GM19193 (cell line): Measurements from ENCODE around the gene TNPO3.

Experiments used
- POLR2A ChIP-seq: IDR thresholded peaks from 4 replicates; pipeline ENCODE4 v1.6.1; 2011; ENCODE audit not compliant: insufficient read depth, insufficient read length; ENCODE audit errors: extremely low read depth

The TNPO3 gene

DNA sequence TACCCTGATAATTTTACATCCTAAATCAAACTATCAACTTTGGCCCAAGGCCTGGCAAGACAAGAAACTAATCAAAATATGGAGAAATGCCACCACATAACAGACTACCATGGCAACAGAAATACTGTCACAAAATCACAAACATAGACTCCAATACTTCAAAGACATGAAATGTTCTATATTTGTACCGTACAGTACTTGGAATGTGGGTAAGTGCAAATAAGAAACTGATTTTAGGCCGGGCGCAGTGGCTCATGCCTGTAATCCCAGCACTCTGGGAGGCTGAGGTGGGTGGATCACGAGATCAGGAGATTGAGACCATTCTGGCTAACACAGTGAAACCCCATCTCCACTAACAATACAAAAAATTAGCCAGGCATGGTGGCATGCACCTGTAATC, 9.2 kb downstream of the TNPO3 start:
- TF ChIP-seq POLR2A = no peak

GRCh38 chr7:129043012-129043411, 11.9 kb downstream of the TNPO3 start:
- TF ChIP-seq POLR2A = no peak

- no peak for TF ChIP-seq POLR2A
Measured at GRCh38 chr7:129041142-129042085, 13.5 kb downstream of the TNPO3 start.

GRCh38 chr7:129037585-129037984, 17.3 kb downstream of the TNPO3 start:
- no peak for TF ChIP-seq POLR2A

DNA sequence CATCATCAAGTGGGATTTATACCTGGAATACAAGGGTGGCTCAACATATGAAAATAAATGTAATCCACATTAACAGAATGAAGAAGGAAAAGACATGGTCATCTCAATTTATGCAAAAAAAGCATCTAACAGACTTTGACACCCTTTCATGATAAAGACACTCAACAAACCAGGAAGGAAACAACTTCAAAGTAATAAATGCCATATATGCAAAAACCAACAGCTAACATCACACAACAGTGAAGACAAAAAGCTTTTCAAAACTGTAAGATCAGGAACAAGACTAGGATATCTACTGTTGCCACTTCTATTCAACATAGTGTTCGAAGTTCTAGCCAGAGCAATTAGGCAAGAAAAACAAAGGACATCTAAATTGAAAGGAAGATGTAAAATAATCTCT, 22.9 kb downstream of the TNPO3 start:
- TF ChIP-seq POLR2A = no peak

DNA sequence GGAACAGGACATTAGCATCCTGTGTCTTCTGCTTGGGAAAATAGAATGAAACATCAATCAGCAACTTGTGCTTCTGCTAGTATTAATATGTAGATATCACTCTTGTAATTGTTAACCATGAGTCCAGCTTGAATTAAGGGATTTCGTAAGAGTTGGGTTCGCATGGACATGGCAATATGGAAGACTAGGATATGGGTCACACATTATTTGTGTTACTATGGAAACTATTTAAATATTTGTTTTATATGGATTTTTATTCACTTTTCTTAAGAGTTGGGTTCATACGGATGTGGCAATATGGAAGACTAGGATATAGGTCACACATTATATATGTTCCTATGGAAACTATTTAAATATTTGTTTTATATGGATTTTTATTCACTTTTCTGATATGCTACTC, 24.5 kb downstream of the TNPO3 start:
- no peak for TF ChIP-seq POLR2A

- TF ChIP-seq POLR2A = no peak
Measured at GRCh38 chr7:129024125-129024524, 30.8 kb downstream of the TNPO3 start.

DNA sequence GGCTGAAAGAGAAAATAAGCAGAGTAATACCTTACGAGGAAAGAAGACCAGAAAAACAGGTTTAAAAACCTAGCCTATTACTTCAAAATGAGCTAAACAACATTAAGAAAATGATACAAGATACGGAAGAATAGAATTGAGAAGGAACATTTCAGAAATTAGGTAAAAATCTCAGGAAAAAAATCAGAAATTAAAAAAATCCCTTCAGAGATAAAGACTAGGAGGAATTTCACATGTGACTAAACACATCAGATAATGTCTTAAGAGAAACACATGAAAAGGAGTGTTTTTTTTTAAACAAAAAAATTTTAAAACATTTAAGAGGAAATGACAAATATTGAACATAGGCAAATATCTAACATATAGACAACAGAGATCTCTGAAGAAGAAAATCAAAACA, 33.3 kb downstream of the TNPO3 start:
- TF ChIP-seq POLR2A = no peak

GRCh38 chr7:129017933-129018538, 36.9 kb downstream of the TNPO3 start:
- no peak for TF ChIP-seq POLR2A

GRCh38 chr7:129017264-129017663, 37.6 kb downstream of the TNPO3 start:
- TF ChIP-seq POLR2A = no peak

DNA sequence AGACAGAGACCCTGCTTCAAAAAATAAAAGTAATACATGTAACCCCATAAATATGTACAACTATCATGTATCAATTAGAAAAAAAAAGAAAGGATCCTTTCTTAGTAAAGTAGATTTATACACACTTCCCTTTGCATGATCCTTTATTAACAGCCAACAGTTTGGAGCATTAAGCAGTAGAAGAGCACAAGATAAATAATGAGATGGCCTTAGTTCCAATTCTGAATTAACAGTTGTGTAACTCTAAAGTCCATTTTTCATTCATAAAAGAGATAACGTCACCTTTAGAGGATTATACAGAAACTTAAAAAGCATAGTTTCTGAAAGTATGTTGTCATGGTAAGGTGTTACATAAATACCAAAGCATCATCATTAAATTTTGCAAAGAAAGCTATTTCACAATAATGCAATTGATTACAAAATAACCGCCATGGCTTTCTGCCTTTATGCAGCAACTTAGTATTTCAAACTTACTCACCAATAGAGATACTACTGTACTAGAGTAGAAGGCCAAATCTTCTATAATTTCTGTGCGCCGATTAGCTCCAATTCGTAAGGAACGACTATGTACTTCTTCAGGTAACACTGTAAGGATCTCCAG, 40.3 kb downstream of the TNPO3 start:
- no peak for TF ChIP-seq POLR2A

DNA sequence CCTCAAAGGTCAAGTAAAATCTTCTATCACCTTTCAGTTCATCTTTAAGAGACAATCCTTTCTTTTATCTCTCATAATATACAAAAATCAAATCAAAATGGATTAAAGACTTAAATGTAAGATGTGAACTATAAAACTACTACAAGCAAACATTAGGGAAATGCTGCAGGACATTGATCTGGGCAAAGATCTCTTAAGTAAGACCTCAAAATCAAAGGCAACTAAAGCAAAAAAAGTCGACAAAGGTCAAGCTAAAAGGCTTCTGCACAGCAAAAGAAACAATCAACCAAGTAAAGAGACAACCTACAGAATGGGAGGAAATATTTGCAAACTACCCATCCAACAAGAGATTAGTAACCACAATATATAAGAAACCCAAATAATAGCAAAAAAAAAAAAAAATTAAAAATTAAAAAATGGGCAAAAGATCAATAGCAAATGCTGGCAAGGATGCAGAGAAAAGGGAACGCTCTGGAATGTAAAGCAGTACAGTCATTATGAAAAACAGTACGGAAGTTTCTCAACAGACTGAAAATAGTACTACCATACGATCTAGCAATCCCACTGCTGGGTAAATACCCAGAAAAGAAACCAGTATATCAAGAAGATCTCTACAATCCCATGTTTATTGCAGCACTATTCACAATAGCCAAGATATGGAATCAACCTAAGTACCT, 41.7 kb downstream of the TNPO3 start:
- TF ChIP-seq POLR2A = no peak

- TF ChIP-seq POLR2A = no peak
Measured at GRCh38 chr7:129012641-129013040, 42.3 kb downstream of the TNPO3 start.

DNA sequence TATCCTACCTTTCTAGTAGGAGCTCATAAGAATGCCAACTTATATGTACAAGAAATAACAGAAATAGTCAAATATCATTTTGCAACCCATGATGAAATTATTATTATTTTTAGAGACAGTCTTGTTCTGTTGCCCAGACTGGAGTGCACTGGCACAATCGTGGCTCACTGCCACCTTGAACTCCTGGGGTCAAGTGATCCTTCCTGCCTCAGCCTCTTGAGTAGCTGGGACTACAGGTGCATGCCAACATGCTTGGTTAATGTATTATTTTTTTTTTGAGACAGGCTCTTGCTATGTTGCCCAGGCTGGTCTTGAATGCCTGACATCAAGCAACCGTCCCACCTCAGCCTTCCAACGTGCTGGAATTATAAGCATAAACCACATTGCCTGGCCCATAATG, 44.8 kb downstream of the TNPO3 start:
- TF ChIP-seq POLR2A = no peak

- TF ChIP-seq POLR2A = no peak
Measured at GRCh38 chr7:129009437-129009836, 45.5 kb downstream of the TNPO3 start.

GRCh38 chr7:129008645-129009414, 46.1 kb downstream of the TNPO3 start:
- TF ChIP-seq POLR2A = no peak
